Measurements from ENCODE around the gene TARS3.

GRCh38 chr15:101614001-101614585 is 110.2 kb downstream of the TARS3 start:
- TF ChIP-seq, protein P1, sequence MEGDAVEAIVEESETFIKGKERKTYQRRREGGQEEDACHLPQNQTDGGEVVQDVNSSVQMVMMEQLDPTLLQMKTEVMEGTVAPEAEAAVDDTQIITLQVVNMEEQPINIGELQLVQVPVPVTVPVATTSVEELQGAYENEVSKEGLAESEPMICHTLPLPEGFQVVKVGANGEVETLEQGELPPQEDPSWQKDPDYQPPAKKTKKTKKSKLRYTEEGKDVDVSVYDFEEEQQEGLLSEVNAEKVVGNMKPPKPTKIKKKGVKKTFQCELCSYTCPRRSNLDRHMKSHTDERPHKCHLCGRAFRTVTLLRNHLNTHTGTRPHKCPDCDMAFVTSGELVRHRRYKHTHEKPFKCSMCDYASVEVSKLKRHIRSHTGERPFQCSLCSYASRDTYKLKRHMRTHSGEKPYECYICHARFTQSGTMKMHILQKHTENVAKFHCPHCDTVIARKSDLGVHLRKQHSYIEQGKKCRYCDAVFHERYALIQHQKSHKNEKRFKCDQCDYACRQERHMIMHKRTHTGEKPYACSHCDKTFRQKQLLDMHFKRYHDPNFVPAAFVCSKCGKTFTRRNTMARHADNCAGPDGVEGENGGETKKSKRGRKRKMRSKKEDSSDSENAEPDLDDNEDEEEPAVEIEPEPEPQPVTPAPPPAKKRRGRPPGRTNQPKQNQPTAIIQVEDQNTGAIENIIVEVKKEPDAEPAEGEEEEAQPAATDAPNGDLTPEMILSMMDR (IDR thresholded peaks at IDR 0.05) = no peak
- TF ChIP-seq EZH2 (IDR thresholded peaks at IDR 0.05; ENCODE audit: borderline replicate concordance, insufficient read depth, low read depth, low read length, poor library complexity, severe bottlenecking) = no peak
